PFSK-1 (cell line): ENCODE results near the gene CNNM4.

ENCODE experiments used
- FOXP2 ChIP-seq: optimal IDR thresholded peaks from 2 replicates; pipeline ENCODE3; 2011; ENCODE audit warnings: borderline replicate concordance, control low read depth, inconsistent platforms; ENCODE audit not compliant: insufficient read depth; ENCODE audit errors: extremely low read length, extremely low read depth
- POLR2AphosphoS5 ChIP-seq: IDR thresholded peaks from 2 replicates; pipeline ENCODE4 v1.6.1; 2012; ENCODE audit warnings: low read depth, mild to moderate bottlenecking, control low read depth, low read length, moderate library complexity
- SIN3A ChIP-seq: IDR thresholded peaks from 2 replicates; pipeline ENCODE4 v1.6.1; 2012; ENCODE audit warnings: mild to moderate bottlenecking, low read length, moderate library complexity, borderline replicate concordance; ENCODE audit not compliant: insufficient read depth
- TAF1 ChIP-seq: IDR thresholded peaks from 2 replicates; pipeline ENCODE4 v1.6.1; 2012; ENCODE audit warnings: low read length, control low read depth, borderline replicate concordance; ENCODE audit not compliant: insufficient read depth
- TF ChIP-seq, protein P1 (sequence below), 2 experiments: IDR thresholded peaks; 2 replicates each; pipeline versions ENCODE4 v1.6.1 to v1.8.0; 2011 to 2012; ENCODE audit warnings: low read depth in 2 of 2, low read length in 2 of 2, control low read depth in 1 of 2, inconsistent platforms in 1 of 2, mild to moderate bottlenecking in 1 of 2, moderate library complexity in 1 of 2; ENCODE audit not compliant: insufficient read depth in 1 of 2

Gene CNNM4

DNA sequence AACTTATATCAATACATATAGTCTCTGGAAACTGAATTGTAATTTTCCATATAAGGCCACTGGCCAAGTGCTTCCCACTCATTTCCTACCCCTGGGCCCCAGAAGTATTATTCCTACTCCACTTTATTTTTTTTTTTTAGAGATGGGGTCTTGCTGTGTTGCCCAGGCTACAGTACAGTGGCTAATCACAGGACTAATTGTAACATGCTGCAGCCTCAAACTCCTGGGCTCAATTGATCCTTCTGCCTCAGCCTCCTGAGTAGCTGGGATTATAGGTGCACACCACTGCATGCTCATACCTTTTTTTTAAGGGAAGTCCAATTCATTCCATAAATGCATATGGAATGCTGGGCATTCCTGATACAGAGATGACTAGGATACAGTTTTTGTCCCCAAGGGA is 6.4 kb upstream of the CNNM4 start:
- TF ChIP-seq FOXP2 (no peak), TAF1 (no peak), POLR2AphosphoS5 (no peak), SIN3A (no peak)
- TF ChIP-seq, protein P1, sequence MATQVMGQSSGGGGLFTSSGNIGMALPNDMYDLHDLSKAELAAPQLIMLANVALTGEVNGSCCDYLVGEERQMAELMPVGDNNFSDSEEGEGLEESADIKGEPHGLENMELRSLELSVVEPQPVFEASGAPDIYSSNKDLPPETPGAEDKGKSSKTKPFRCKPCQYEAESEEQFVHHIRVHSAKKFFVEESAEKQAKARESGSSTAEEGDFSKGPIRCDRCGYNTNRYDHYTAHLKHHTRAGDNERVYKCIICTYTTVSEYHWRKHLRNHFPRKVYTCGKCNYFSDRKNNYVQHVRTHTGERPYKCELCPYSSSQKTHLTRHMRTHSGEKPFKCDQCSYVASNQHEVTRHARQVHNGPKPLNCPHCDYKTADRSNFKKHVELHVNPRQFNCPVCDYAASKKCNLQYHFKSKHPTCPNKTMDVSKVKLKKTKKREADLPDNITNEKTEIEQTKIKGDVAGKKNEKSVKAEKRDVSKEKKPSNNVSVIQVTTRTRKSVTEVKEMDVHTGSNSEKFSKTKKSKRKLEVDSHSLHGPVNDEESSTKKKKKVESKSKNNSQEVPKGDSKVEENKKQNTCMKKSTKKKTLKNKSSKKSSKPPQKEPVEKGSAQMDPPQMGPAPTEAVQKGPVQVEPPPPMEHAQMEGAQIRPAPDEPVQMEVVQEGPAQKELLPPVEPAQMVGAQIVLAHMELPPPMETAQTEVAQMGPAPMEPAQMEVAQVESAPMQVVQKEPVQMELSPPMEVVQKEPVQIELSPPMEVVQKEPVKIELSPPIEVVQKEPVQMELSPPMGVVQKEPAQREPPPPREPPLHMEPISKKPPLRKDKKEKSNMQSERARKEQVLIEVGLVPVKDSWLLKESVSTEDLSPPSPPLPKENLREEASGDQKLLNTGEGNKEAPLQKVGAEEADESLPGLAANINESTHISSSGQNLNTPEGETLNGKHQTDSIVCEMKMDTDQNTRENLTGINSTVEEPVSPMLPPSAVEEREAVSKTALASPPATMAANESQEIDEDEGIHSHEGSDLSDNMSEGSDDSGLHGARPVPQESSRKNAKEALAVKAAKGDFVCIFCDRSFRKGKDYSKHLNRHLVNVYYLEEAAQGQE (IDR thresholded peaks at IDR 0.05; ENCODE audit: insufficient read depth in 1 of 2, low read depth in 2 of 2, low read length in 2 of 2) = no peak

GRCh38 chr2:96756788-96757476 is 3.8 kb upstream of the CNNM4 start:
- TF ChIP-seq, protein P1 (IDR thresholded peaks at IDR 0.05; ENCODE audit: insufficient read depth in 1 of 2, low read depth in 2 of 2, low read length in 2 of 2) = no peak
- TF ChIP-seq POLR2AphosphoS5 = no peak
- TF ChIP-seq SIN3A = no peak
- no peak for TF ChIP-seq TAF1
- TF ChIP-seq FOXP2 = no peak

GRCh38 chr2:96757477-96757860 is 3.2 kb upstream of the CNNM4 start:
- TF ChIP-seq SIN3A = no peak
- TF ChIP-seq, protein P1 (IDR thresholded peaks at IDR 0.05; ENCODE audit: insufficient read depth in 1 of 2, low read depth in 2 of 2, low read length in 2 of 2) = no peak
- TF ChIP-seq TAF1 = no peak
- TF ChIP-seq POLR2AphosphoS5 = no peak
- no peak for TF ChIP-seq FOXP2

DNA sequence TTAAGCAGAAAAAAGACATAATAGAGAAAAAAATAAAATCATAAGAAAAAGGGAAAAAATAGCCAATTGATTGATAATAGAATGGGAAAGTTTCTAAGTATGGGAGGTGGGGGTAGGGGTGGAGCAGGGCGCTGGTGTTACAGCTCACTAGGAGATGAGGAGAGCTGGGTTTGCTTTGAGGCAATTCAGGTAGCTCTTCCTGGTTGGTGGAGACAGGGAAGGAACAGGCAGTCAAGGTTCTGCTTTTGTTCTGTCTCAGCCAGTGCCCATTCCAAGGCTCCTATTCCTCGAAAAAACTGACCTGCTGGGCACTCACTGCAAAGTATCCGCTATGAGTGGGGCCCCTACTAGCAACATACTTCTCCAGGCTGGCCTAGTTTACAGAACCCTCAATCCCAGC is 1.7 kb upstream of the CNNM4 start:
- no peak for TF ChIP-seq FOXP2
- TF ChIP-seq TAF1 = no peak
- no peak for TF ChIP-seq SIN3A
- TF ChIP-seq, protein P1 (IDR thresholded peaks at IDR 0.05; ENCODE audit: insufficient read depth in 1 of 2, low read depth in 2 of 2, low read length in 2 of 2) = no peak
- no peak for TF ChIP-seq POLR2AphosphoS5
